ENCODE measurements around the gene SLC35E1.

Gene SLC35E1

GRCh38 chr19:16588824-16589577 lies 16.8 kb upstream of the SLC35E1 start:
- H4K20me1 ChIP-seq (ENCODE audit: insufficient read depth, low read length): peaks cover 78% of the 10 kb centered on the region
- TF ChIP-seq EZH2 (IDR thresholded peaks at IDR 0.05; ENCODE audit: borderline replicate concordance, low read depth, low read length, severe bottlenecking): no peak
- TF ChIP-seq, protein P1, sequence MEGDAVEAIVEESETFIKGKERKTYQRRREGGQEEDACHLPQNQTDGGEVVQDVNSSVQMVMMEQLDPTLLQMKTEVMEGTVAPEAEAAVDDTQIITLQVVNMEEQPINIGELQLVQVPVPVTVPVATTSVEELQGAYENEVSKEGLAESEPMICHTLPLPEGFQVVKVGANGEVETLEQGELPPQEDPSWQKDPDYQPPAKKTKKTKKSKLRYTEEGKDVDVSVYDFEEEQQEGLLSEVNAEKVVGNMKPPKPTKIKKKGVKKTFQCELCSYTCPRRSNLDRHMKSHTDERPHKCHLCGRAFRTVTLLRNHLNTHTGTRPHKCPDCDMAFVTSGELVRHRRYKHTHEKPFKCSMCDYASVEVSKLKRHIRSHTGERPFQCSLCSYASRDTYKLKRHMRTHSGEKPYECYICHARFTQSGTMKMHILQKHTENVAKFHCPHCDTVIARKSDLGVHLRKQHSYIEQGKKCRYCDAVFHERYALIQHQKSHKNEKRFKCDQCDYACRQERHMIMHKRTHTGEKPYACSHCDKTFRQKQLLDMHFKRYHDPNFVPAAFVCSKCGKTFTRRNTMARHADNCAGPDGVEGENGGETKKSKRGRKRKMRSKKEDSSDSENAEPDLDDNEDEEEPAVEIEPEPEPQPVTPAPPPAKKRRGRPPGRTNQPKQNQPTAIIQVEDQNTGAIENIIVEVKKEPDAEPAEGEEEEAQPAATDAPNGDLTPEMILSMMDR (IDR thresholded peaks at IDR 0.05; ENCODE audit: borderline replicate concordance, extremely low read depth, low read length, poor library complexity, severe bottlenecking): no peak
- H3K36me3 ChIP-seq (ENCODE audit: insufficient read depth, low read length): no peaks in the 10 kb centered on the region
- H2AFZ ChIP-seq (ENCODE audit: low read depth, low read length): no peak overlapping the region
- H3K27me3 ChIP-seq (ENCODE audit: insufficient read depth, low read length, poor library complexity): no peaks in the 10 kb centered on the region
- no peaks in the 10 kb centered on the region for H3K9me3 ChIP-seq (ENCODE audit: insufficient read depth, low read length, severe bottlenecking)
- peak overlapping the region; percentile 93 for H3K27ac ChIP-seq (ENCODE audit: low read length)
- peaks cover 91% of the 10 kb centered on the region for H3K79me2 ChIP-seq (ENCODE audit: insufficient read depth, low read length)
- peak overlapping the region in 1 of 2 experiments; percentile 47; a peak in 2 of 4 replicates for H3K4me3 ChIP-seq (ENCODE audit: low read depth in 1 of 2, low read length in 2 of 2)
- H3K4me2 ChIP-seq (ENCODE audit: insufficient read depth, low read length): peak overlapping the region; percentile 75
- H3K9ac ChIP-seq (ENCODE audit: low read depth, low read length): peak overlapping the region; percentile 54
- H3K4me1 ChIP-seq (ENCODE audit: insufficient read depth, low read length): peaks cover 76% of the 10 kb centered on the region
- no peak for DNase-seq
- ATAC-seq (ENCODE audit: insufficient read depth, low read depth): no peak

- 0 out of 2 replicates have a peak overlapping the region, but pooled peaks have one; percentile 5 for H2AFZ ChIP-seq (ENCODE audit: low read depth, low read length)
- peak; percentile 66 for ATAC-seq (ENCODE audit: insufficient read depth, low read depth)
- H3K27me3 ChIP-seq (ENCODE audit: insufficient read depth, low read length, poor library complexity): no peaks in the 10 kb centered on the region
- H3K9ac ChIP-seq (ENCODE audit: low read depth, low read length): peak overlapping the region; percentile 54
- TF ChIP-seq, protein P1 (IDR thresholded peaks at IDR 0.05; ENCODE audit: borderline replicate concordance, extremely low read depth, low read length, poor library complexity, severe bottlenecking): peak; percentile 53
- no peak for TF ChIP-seq EZH2 (IDR thresholded peaks at IDR 0.05; ENCODE audit: borderline replicate concordance, low read depth, low read length, severe bottlenecking)
- no peaks in the 10 kb centered on the region for H3K36me3 ChIP-seq (ENCODE audit: insufficient read depth, low read length)
- peaks cover 83% of the 10 kb centered on the region for H3K4me1 ChIP-seq (ENCODE audit: insufficient read depth, low read length)
- H3K79me2 ChIP-seq (ENCODE audit: insufficient read depth, low read length): peaks cover 90% of the 10 kb centered on the region
- H3K9me3 ChIP-seq (ENCODE audit: insufficient read depth, low read length, severe bottlenecking): no peaks in the 10 kb centered on the region
- DNase-seq: peak; percentile 82
- peaks cover 77% of the 10 kb centered on the region for H4K20me1 ChIP-seq (ENCODE audit: insufficient read depth, low read length)
- peak overlapping the region in 1 of 2 experiments; percentile 47; a peak in 2 of 4 replicates for H3K4me3 ChIP-seq (ENCODE audit: low read depth in 1 of 2, low read length in 2 of 2)
- peak overlapping the region; percentile 93 for H3K27ac ChIP-seq (ENCODE audit: low read length)
- peak overlapping the region; percentile 75 for H3K4me2 ChIP-seq (ENCODE audit: insufficient read depth, low read length)
Observed at GRCh38 chr19:16587833-16588823, 15.9 kb upstream of the SLC35E1 start.

DNA sequence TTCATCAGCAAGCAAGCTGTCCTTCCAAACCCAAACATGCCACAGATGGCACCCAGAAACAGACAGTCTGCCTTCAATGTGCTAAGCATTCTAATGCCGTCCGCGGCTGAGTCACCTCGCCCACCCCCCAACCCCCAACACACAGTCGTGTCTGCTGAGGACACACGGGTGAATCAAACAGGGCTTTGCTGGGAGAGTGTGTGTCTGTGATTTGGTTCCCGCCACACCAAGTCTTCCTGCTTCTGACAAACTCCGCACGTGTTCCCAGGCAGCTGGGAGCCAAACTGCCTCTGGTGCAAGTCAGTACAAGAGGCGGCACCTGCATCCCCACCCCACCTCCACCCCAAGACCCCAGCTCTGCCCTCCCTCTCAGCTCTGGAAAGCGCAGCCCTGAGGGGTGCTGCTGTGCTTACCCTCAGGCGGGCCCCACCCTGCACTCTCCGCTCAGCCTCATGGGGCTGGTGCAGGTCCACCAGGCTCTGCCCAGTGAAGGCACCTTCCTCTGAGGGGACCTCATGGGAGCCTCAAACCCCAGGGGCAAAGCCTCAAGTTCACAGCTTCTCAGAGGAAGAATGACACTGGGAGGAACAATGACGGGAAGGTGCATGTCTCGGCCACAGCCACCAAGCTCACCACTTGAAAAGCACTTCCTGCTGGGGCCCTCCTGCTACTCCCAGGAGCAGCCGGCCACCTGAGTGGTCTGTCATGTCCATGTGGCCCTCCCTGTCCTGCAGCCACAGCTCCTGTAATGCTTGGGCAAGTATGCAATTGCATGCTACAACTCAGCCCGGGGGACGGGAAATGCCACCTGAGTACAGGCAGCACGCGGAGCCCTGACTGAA lies 15.0 kb upstream of the SLC35E1 start:
- Histone ChIP-seq H3K4me2 (ENCODE audit: insufficient read depth, low read length) (peak overlapping the region; percentile 75), H2AFZ (ENCODE audit: low read depth, low read length) (0 out of 2 replicates have a peak overlapping the region, but pooled peaks have one; percentile 5), H3K36me3 (ENCODE audit: insufficient read depth, low read length) (peaks cover 5% of the 10 kb centered on the region; the same call in 1 of the 2 replicates), H3K4me1 (ENCODE audit: insufficient read depth, low read length) (peaks cover 86% of the 10 kb centered on the region), H4K20me1 (ENCODE audit: insufficient read depth, low read length) (peaks cover 77% of the 10 kb centered on the region), H3K9me3 (ENCODE audit: insufficient read depth, low read length, severe bottlenecking) (no peaks in the 10 kb centered on the region), H3K27ac (ENCODE audit: low read length) (peak overlapping the region; percentile 93), H3K4me3 (ENCODE audit: low read depth in 1 of 2, low read length in 2 of 2) (peak overlapping the region in 1 of 2 experiments; percentile 47; a peak in 2 of 4 replicates), H3K9ac (ENCODE audit: low read depth, low read length) (peak overlapping the region; percentile 54), H3K27me3 (ENCODE audit: insufficient read depth, low read length, poor library complexity) (no peaks in the 10 kb centered on the region), H3K79me2 (ENCODE audit: insufficient read depth, low read length) (peaks cover 90% of the 10 kb centered on the region)
- peak; percentile 89 for DNase-seq
- ATAC-seq (ENCODE audit: insufficient read depth, low read depth): peak; percentile 62
- TF ChIP-seq, protein P1 (IDR thresholded peaks at IDR 0.05; ENCODE audit: borderline replicate concordance, extremely low read depth, low read length, poor library complexity, severe bottlenecking): no peak
- no peak for TF ChIP-seq EZH2 (IDR thresholded peaks at IDR 0.05; ENCODE audit: borderline replicate concordance, low read depth, low read length, severe bottlenecking)

All from DND-41 (cell line).